Endothelial cell of umbilical vein (primary cell): ENCODE results near the gene TPST1. TPM values are rescaled to one million over a fixed set of nuclear protein-coding genes. Genes with fewer than 3 reads are reported as not detected.

ENCODE experiments used
- BruUV-seq: library from RNA; stranded (reverse); fragments of 400-500 nt; replicated peaks from 2 replicates; lab custom pipeline; 2021; lab: Mats Ljungman, UMichigan
- CTCF ChIA-PET: fragments of 300-600, 350-600 bp; sonication (Branson Sonifier 250); formaldehyde crosslinking; loops from one replicate; lab custom pipeline; 2021; ENCODE audit warnings: antibody characterized with exemption, inconsistent platforms; lab: Charles Lee
- POLR2A ChIA-PET: fragments of 300-600, 350-600 bp; sonication (Branson Sonifier 250); formaldehyde crosslinking; loops from one replicate; lab custom pipeline; 2021; ENCODE audit warnings: antibody characterized with exemption, inconsistent platforms; lab: Charles Lee
- DNase-seq: peaks from one replicate; pipeline ENCODE4 v3.0.0-alpha.2; 2011; ENCODE audit warnings: low read depth, low spot score
- FAIRE-seq: peaks from 2 replicates; lab custom pipeline; 2011; peaks lifted over from hg19 to GRCh38; lab: Jason Lieb, UNC
- H2AFZ ChIP-seq: 2 replicates; pipeline ENCODE4 v1.6.0; 2012; ENCODE audit warnings: low read depth, low read length, control low read depth, inconsistent platforms
- H3K27ac ChIP-seq: 2 replicates; pipeline ENCODE4 v1.5.1; 2011; ENCODE audit warnings: low read depth, mild to moderate bottlenecking, control low read depth, low read length, moderate library complexity; ENCODE audit not compliant: insufficient read depth
- H3K27me3 ChIP-seq, 2 experiments: 2 replicates each; pipeline versions ENCODE4 v1.6.0 to v1.6.1; 2011; ENCODE audit warnings: low read length in 2 of 2, mixed read lengths in 1 of 2; ENCODE audit not compliant: control insufficient read depth in 2 of 2, insufficient read depth in 2 of 2
- H3K36me3 ChIP-seq, 2 experiments: 2 replicates in 1 of 2; 3 replicates in 1 of 2; pipeline ENCODE4 v1.5.1; 2011; ENCODE audit warnings: low read length in 2 of 2, mild to moderate bottlenecking in 1 of 2, moderate library complexity in 1 of 2; ENCODE audit not compliant: control insufficient read depth in 2 of 2, insufficient read depth in 2 of 2; ENCODE audit errors: extremely low read depth in 1 of 2
- H3K4me1 ChIP-seq: 3 replicates; pipeline ENCODE4 v1.5.1; 2011; ENCODE audit warnings: mild to moderate bottlenecking, low read length; ENCODE audit not compliant: control insufficient read depth, insufficient read depth; ENCODE audit errors: extremely low read depth
- H3K4me2 ChIP-seq: 2 replicates; pipeline ENCODE4 v1.6.1; 2011; ENCODE audit warnings: low read length, control low read depth, mixed read lengths; ENCODE audit not compliant: insufficient read depth
- H3K4me3 ChIP-seq, 3 experiments: fragments of 200-600 bp in 1 of 3; sonication (generic), shearing (Covaris generic) in 1 of 3; replicated peaks in 1 of 3; 2 replicates each; pipeline ENCODE4 v1.5.1; 2011 to 2016; ENCODE audit warnings: control low read depth in 3 of 3, low read length in 3 of 3, mild to moderate bottlenecking in 2 of 3, inconsistent platforms in 1 of 3, low read depth in 1 of 3, moderate library complexity in 1 of 3; ENCODE audit not compliant: insufficient read depth in 1 of 3
- H3K79me2 ChIP-seq: 2 replicates; pipeline ENCODE4 v1.6.0; 2012; ENCODE audit warnings: low read length, inconsistent platforms; ENCODE audit not compliant: control insufficient read depth, insufficient read depth
- H3K9ac ChIP-seq: replicated peaks from 2 replicates; pipeline ENCODE3; 2011; ENCODE audit warnings: low read length, control low read depth; ENCODE audit not compliant: insufficient read depth; ENCODE audit errors: extremely low read depth
- H3K9me1 ChIP-seq: replicated peaks from 3 replicates; pipeline ENCODE4 v1.6.0; 2011; ENCODE audit warnings: mild to moderate bottlenecking, low read length; ENCODE audit not compliant: control insufficient read depth, insufficient read depth; ENCODE audit errors: extremely low read depth
- H3K9me3 ChIP-seq: replicated peaks from 2 replicates; pipeline ENCODE4 v1.5.1; 2012; ENCODE audit warnings: low read length, inconsistent platforms; ENCODE audit not compliant: control insufficient read depth, insufficient read depth
- H4K20me1 ChIP-seq: replicated peaks from 2 replicates; pipeline ENCODE3; 2011; ENCODE audit warnings: mild to moderate bottlenecking, low read length; ENCODE audit not compliant: control insufficient read depth, insufficient read depth; ENCODE audit errors: extremely low read depth
- CTCF ChIP-seq, 2 donors: IDR thresholded peaks; 1 replicate in 1 of 2; 2 replicates in 1 of 2; pipeline ENCODE4 v1.5.1; 2011; ENCODE audit warnings: low read length in 2 of 2, mild to moderate bottlenecking in 2 of 2, moderate library complexity in 2 of 2, control low read depth in 1 of 2, inconsistent platforms in 1 of 2, low read depth in 1 of 2; ENCODE audit not compliant: insufficient read depth in 1 of 2; ENCODE audit errors: extremely low read depth in 1 of 2
- EZH2 ChIP-seq: IDR thresholded peaks from 2 replicates; pipeline ENCODE4 v1.6.1; 2012; ENCODE audit warnings: borderline replicate concordance, low read depth, mild to moderate bottlenecking, moderate library complexity, low read length, inconsistent platforms; ENCODE audit not compliant: severe bottlenecking
- FOS ChIP-seq: IDR thresholded peaks from 2 replicates; pipeline ENCODE4 v1.6.1; 2011; ENCODE audit warnings: mild to moderate bottlenecking, low read length, moderate library complexity, borderline replicate concordance; ENCODE audit not compliant: insufficient read depth
- GATA2 ChIP-seq: IDR thresholded peaks from 2 replicates; pipeline ENCODE4 v1.7.0; 2011; ENCODE audit warnings: low read depth, mild to moderate bottlenecking, moderate library complexity, mixed read lengths, low read length; ENCODE audit not compliant: insufficient read length, insufficient read depth
- JUN ChIP-seq: IDR thresholded peaks from 2 replicates; pipeline ENCODE4 v1.6.1; 2011; ENCODE audit warnings: borderline replicate concordance, low read depth; ENCODE audit not compliant: insufficient read length, insufficient read depth
- MAX ChIP-seq: IDR thresholded peaks from 2 replicates; pipeline ENCODE4 v1.6.1; 2011; ENCODE audit not compliant: insufficient read depth, insufficient read length
- MYC ChIP-seq: IDR thresholded peaks from one replicate; pipeline ENCODE4 v1.6.1; 2011; ENCODE audit warnings: mild to moderate bottlenecking, low read depth, low read length
- POLR2A ChIP-seq: IDR thresholded peaks from 2 replicates; pipeline ENCODE4 v1.6.1; 2012; ENCODE audit warnings: low read depth, mild to moderate bottlenecking, control low read depth, low read length
- POLR2AphosphoS5 ChIP-seq: IDR thresholded peaks from 2 replicates; pipeline ENCODE4 v1.6.1; 2012; ENCODE audit warnings: low read depth, mild to moderate bottlenecking, control low read depth, low read length, moderate library complexity; ENCODE audit not compliant: insufficient read depth
- dilution Hi-C: fragments of 300-500 bp; cut with MboI; formaldehyde crosslinking; loops from one replicate; pipeline ENCODE4 v1.15.0; 2019; ENCODE audit warnings: low sequenced_read_pairs; ENCODE audit not compliant: extremely low pct_ligation_motif_present
- intact Hi-C: fragments of 100-400 bp; cut with micrococcal nuclease; formaldehyde crosslinking; loops from one replicate; pipeline ENCODE4 v1.10.0; 2022
- polyA plus RNA-seq, 4 experiments: library from polyadenylated mRNA; depleted of rRNA in 3 of 4; stranded (reverse) in 3 of 4; unstranded in 1 of 4; fragments of >200 nt; gene quantifications; 2 replicates each; pipeline versions ENCODE4 v1.2.1 to v1.2.3, GENCODE V29; 2011 to 2012; ENCODE audit warnings: missing spikeins in 1 of 4
- total RNA-seq: library from RNA; stranded (reverse); gene quantifications from 2 replicates; pipeline ENCODE4 v1.2.3, GENCODE V29; 2021

Gene TPST1
- total and polyA plus RNA-seq, 2 donors (not counting 3 experiments of a cell fraction or from before 2014, with no cell fraction given): 18.7 to 21.0 TPM

GRCh38 chr7:66403564-66403963, 198.4 kb downstream of the TPST1 start:
- no peak overlapping the region for H3K9ac ChIP-seq
- no peak for DNase-seq
- no peak overlapping the region for H3K4me3 ChIP-seq
- TF ChIP-seq FOS: no peak
- TF ChIP-seq EZH2: no peak
- intact Hi-C loops (no loop called here), dilution Hi-C loops (no loop called here)
- no peak overlapping the region for H3K27ac ChIP-seq
- ChIA-PET POLR2A (interaction anchor here (0.6 kb wide), 1 partner anchor 15 kb away, joined by 6 read pairs; no protein-coding TSS in a partner anchor), CTCF (no interaction called here)
- no TSS peak for BruUV-seq
- H3K9me3 ChIP-seq: no peaks in the 10 kb centered on the region
- no peak for FAIRE-seq
- no peaks in the 10 kb centered on the region for H3K27me3 ChIP-seq
- H3K9me1 ChIP-seq: no peaks in the 10 kb centered on the region
- no peak overlapping the region for H2AFZ ChIP-seq
- H3K36me3 ChIP-seq: no peaks in the 10 kb centered on the region
- H3K4me2 ChIP-seq: no peak overlapping the region
- no peaks in the 10 kb centered on the region for H4K20me1 ChIP-seq
- no peaks in the 10 kb centered on the region for H3K4me1 ChIP-seq
- H3K79me2 ChIP-seq: no peaks in the 10 kb centered on the region

- H3K79me2 ChIP-seq: no peaks in the 10 kb centered on the region
- FAIRE-seq: no peak
- no peaks in the 10 kb centered on the region for H3K36me3 ChIP-seq
- dilution Hi-C loops: no loop called here
- no peak overlapping the region for H3K9ac ChIP-seq
- intact Hi-C loops: no loop called here
- H3K27ac ChIP-seq: no peak overlapping the region
- no peak overlapping the region for H3K4me2 ChIP-seq
- POLR2A ChIA-PET: no interaction called here
- CTCF ChIA-PET: interaction anchor here (1.1 kb wide), 1 partner anchor 102 kb away, joined by 3 read pairs; no protein-coding TSS in a partner anchor
- no peaks in the 10 kb centered on the region for H3K27me3 ChIP-seq
- H3K4me1 ChIP-seq: peaks cover 4% of the 10 kb centered on the region
- no peaks in the 10 kb centered on the region for H3K9me3 ChIP-seq
- H2AFZ ChIP-seq: no peak overlapping the region
- H3K4me3 ChIP-seq: no peak overlapping the region
- no TSS peak for BruUV-seq
- no peak for DNase-seq
- no peaks in the 10 kb centered on the region for H4K20me1 ChIP-seq
- H3K9me1 ChIP-seq: no peaks in the 10 kb centered on the region
- no peak for TF ChIP-seq MAX
- TF ChIP-seq FOS: no peak
- TF ChIP-seq POLR2AphosphoS5: no peak
- no peak for TF ChIP-seq JUN
- no peak for TF ChIP-seq EZH2
- TF ChIP-seq MYC: no peak
- no peak for TF ChIP-seq POLR2A
- TF ChIP-seq GATA2: no peak
- no peak for TF ChIP-seq CTCF (IDR thresholded peaks at IDR 0.05; ENCODE audit: extremely low read depth in 1 of 2, insufficient read depth in 1 of 2, low read depth in 1 of 2, low read length in 2 of 2)
Observed at GRCh38 chr7:66409493-66409892, 204.4 kb downstream of the TPST1 start.
